ENCODE measurements around the gene GHDC.
"Not testable (repeated sequence)": the region's sequence is repeated elsewhere in the genome, so short reads cannot be mapped to it uniquely, and the experiment has no call there.

The GHDC gene

DNA sequence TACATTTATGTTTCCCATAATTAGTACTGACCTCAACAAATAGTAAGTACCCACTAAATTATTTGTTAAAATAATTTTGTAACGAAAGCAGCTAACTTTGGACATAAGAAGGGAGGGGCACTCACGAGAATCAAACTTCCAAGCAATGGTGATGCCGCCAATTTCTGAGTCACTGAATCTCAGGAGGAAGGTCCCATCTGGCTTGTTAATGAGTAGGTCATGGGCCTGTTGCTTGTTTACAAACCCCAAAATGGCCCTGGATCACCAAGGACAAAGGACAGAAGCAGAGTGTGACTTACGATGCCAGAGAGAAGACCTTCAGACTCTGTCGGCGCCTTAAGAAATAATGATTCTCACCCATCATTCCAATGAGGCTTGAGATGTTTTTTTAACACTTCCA is 15.8 kb upstream of the GHDC start:
- H3K36me3 ChIP-seq (ENCODE audit: insufficient read depth, low read length): no peaks in the 10 kb centered on the region
- no peaks in the 10 kb centered on the region for H4K20me1 ChIP-seq (ENCODE audit: insufficient read depth, low read length)
- H3K9me2 ChIP-seq (ENCODE audit: low read depth, low read length): no peaks in the 10 kb centered on the region
- H3K27ac ChIP-seq (ENCODE audit: low read depth, low read length, poor library complexity, severe bottlenecking): no peak overlapping the region
- H3F3A ChIP-seq (ENCODE audit: insufficient read depth, low read length): no peaks in the 10 kb centered on the region
- H3K79me2 ChIP-seq (ENCODE audit: insufficient read depth, low read length): no peaks in the 10 kb centered on the region
- no peaks in the 10 kb centered on the region for H3K4me1 ChIP-seq (ENCODE audit: insufficient read depth, low read length, severe bottlenecking)
- no peak overlapping the region for H3K4me3 ChIP-seq (ENCODE audit: low read depth, low read length, poor library complexity, severe bottlenecking)
- H3K9me3 ChIP-seq (ENCODE audit: low read length): no peaks in the 10 kb centered on the region
- H3K27me3 ChIP-seq (ENCODE audit: insufficient read depth, low read length): no peaks in the 10 kb centered on the region
- H3K4me2 ChIP-seq (ENCODE audit: low read length): no peak overlapping the region
- H2AFZ ChIP-seq (ENCODE audit: low read length): no peak overlapping the region
- TF ChIP-seq, protein P1, sequence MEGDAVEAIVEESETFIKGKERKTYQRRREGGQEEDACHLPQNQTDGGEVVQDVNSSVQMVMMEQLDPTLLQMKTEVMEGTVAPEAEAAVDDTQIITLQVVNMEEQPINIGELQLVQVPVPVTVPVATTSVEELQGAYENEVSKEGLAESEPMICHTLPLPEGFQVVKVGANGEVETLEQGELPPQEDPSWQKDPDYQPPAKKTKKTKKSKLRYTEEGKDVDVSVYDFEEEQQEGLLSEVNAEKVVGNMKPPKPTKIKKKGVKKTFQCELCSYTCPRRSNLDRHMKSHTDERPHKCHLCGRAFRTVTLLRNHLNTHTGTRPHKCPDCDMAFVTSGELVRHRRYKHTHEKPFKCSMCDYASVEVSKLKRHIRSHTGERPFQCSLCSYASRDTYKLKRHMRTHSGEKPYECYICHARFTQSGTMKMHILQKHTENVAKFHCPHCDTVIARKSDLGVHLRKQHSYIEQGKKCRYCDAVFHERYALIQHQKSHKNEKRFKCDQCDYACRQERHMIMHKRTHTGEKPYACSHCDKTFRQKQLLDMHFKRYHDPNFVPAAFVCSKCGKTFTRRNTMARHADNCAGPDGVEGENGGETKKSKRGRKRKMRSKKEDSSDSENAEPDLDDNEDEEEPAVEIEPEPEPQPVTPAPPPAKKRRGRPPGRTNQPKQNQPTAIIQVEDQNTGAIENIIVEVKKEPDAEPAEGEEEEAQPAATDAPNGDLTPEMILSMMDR (IDR thresholded peaks at IDR 0.05; ENCODE audit: low read length): no peak
- TF ChIP-seq EZH2 (IDR thresholded peaks at IDR 0.05; ENCODE audit: borderline replicate concordance, low read length): no peak
- H3K9ac ChIP-seq (ENCODE audit: low read length): no peak overlapping the region

DNA sequence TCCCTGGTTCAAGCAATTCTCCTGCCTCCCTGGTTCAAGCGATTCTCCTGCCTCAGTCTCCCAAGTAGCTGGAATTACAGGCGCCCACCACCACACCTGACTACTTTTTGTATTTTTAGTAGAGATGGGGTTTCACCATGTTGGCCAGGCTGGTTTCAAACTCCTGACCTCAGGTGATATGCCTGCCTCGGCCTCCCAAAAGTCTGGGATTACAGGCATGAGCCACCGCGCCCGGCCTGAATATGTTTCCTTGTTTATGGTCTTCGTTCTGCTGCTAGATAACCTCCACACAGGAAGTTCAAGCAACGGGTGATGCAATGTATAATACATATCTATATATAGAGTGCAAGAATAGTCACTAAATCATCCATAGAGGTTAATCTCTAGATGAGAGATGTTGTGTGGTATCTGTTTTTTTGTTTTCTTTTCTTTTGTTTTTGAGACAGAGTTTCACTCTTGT is 11.9 kb upstream of the GHDC start:
- not testable (repeated sequence) for H3K36me3 ChIP-seq (ENCODE audit: insufficient read depth, low read length); H3K4me3 ChIP-seq (ENCODE audit: low read depth, low read length, poor library complexity, severe bottlenecking); H2AFZ ChIP-seq (ENCODE audit: low read length); H3K27ac ChIP-seq (ENCODE audit: low read depth, low read length, poor library complexity, severe bottlenecking); H3K4me1 ChIP-seq (ENCODE audit: insufficient read depth, low read length, severe bottlenecking); H3K9me3 ChIP-seq (ENCODE audit: low read length); H3F3A ChIP-seq (ENCODE audit: insufficient read depth, low read length); H3K9ac ChIP-seq (ENCODE audit: low read length); H3K27me3 ChIP-seq (ENCODE audit: insufficient read depth, low read length); H4K20me1 ChIP-seq (ENCODE audit: insufficient read depth, low read length); H3K4me2 ChIP-seq (ENCODE audit: low read length); H3K9me2 ChIP-seq (ENCODE audit: low read depth, low read length); H3K79me2 ChIP-seq (ENCODE audit: insufficient read depth, low read length)

DNA sequence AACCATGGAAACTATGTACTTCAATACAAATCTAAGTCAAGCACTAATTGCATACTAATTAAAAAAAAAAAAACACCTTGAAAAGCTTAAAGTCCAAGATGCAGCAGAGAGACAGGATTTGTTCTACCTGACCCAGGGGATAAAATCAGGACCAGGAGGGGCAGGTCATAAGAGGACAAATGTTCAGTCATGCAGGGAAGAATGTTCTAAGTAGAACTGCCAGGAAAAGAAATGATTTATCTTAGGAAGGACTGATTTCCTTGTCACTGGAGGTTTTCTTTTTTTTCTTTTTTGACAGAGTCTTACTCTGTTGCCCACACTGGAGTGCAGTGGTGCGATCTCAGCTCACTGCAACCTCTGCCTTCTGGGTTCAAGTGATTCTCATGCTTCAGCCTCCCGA is 9.1 kb upstream of the GHDC start:
- H2AFZ ChIP-seq (ENCODE audit: low read length): no peak overlapping the region
- H3K27me3 ChIP-seq (ENCODE audit: insufficient read depth, low read length): no peaks in the 10 kb centered on the region
- no peak overlapping the region for H3K27ac ChIP-seq (ENCODE audit: low read depth, low read length, poor library complexity, severe bottlenecking)
- TF ChIP-seq EZH2 (IDR thresholded peaks at IDR 0.05; ENCODE audit: borderline replicate concordance, low read length): no peak
- TF ChIP-seq, protein P1 (IDR thresholded peaks at IDR 0.05; ENCODE audit: low read length): no peak
- no peaks in the 10 kb centered on the region for H3K9me3 ChIP-seq (ENCODE audit: low read length)
- no peak overlapping the region for H3K4me3 ChIP-seq (ENCODE audit: low read depth, low read length, poor library complexity, severe bottlenecking)
- no peaks in the 10 kb centered on the region for H3F3A ChIP-seq (ENCODE audit: insufficient read depth, low read length)
- H3K9ac ChIP-seq (ENCODE audit: low read length): no peak overlapping the region
- no peaks in the 10 kb centered on the region for H4K20me1 ChIP-seq (ENCODE audit: insufficient read depth, low read length)
- no peaks in the 10 kb centered on the region for H3K9me2 ChIP-seq (ENCODE audit: low read depth, low read length)
- no peaks in the 10 kb centered on the region for H3K79me2 ChIP-seq (ENCODE audit: insufficient read depth, low read length)
- no peak overlapping the region for H3K4me2 ChIP-seq (ENCODE audit: low read length)
- H3K36me3 ChIP-seq (ENCODE audit: insufficient read depth, low read length): no peaks in the 10 kb centered on the region
- peaks cover 13% of the 10 kb centered on the region for H3K4me1 ChIP-seq (ENCODE audit: insufficient read depth, low read length, severe bottlenecking)

DNA sequence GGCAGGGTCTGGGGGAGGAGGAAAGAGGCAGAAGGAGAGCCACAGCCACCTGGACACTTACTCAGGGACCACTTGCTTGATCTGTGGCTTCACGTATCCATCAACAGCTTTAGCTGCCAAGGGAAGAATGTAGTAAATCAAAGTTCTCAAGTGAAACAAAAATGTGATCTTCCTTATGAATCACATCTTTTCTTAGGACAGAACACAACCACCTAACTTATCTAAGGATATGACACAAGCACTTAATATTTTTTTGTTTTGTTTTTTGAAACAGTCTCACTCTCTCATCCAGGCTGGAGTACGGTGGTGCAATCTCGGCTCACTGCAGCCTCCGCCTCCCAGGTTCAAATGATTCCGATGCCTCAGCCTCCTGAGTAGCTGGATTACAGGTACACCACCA is 8.4 kb upstream of the GHDC start:
- Histone ChIP-seq H3F3A (ENCODE audit: insufficient read depth, low read length) (no peaks in the 10 kb centered on the region), H3K36me3 (ENCODE audit: insufficient read depth, low read length) (no peaks in the 10 kb centered on the region), H3K4me1 (ENCODE audit: insufficient read depth, low read length, severe bottlenecking) (peaks cover 13% of the 10 kb centered on the region), H3K9me3 (ENCODE audit: low read length) (no peaks in the 10 kb centered on the region), H3K4me3 (ENCODE audit: low read depth, low read length, poor library complexity, severe bottlenecking) (no peak overlapping the region), H3K9me2 (ENCODE audit: low read depth, low read length) (no peaks in the 10 kb centered on the region), H3K27me3 (ENCODE audit: insufficient read depth, low read length) (no peaks in the 10 kb centered on the region), H3K4me2 (ENCODE audit: low read length) (no peak overlapping the region), H2AFZ (ENCODE audit: low read length) (no peak overlapping the region), H3K79me2 (ENCODE audit: insufficient read depth, low read length) (no peaks in the 10 kb centered on the region), H3K9ac (ENCODE audit: low read length) (no peak overlapping the region), H4K20me1 (ENCODE audit: insufficient read depth, low read length) (no peaks in the 10 kb centered on the region), H3K27ac (ENCODE audit: low read depth, low read length, poor library complexity, severe bottlenecking) (no peak overlapping the region)
- TF ChIP-seq EZH2 (IDR thresholded peaks at IDR 0.05; ENCODE audit: borderline replicate concordance, low read length): no peak
- TF ChIP-seq, protein P1 (IDR thresholded peaks at IDR 0.05; ENCODE audit: low read length): no peak

All from OCI-LY1 (cell line).